Stimulated activated CD4-positive, alpha-beta T cell treated with anti-CD3 and anti-CD28 coated beads, Interleukin-2, amount 100 ng/mL, for 48 hours (primary cell): Measurements from ENCODE around the gene KRTAP10-12.
"Not testable (repeated sequence)": the region's sequence is repeated elsewhere in the genome, so short reads cannot be mapped to it uniquely, and the experiment has no call there.

ENCODE experiments used
- DNase-seq, 2 donors: peaks; one replicate each; pipeline ENCODE4 v3.0.0-alpha.2; 2020

Gene KRTAP10-12

GRCh38 chr21:44697172-44697810, at the start of gene KRTAP10-12:
Gene KRTAP10-12, plus strand, starts transcription at chr21:44697172. Its CDS starts 30 bp downstream, at chr21:44697202.
- DNase-seq: not testable (repeated sequence)

GRCh38 chr21:44647222-44647552, 49.8 kb upstream of the KRTAP10-12 start:
- DNase-seq: no peak

GRCh38 chr21:44648557-44649311, 48.2 kb upstream of the KRTAP10-12 start:
- no peak for DNase-seq

- DNase-seq: no peak
These were observed 47.4 kb upstream of the KRTAP10-12 start for GRCh38 chr21:44649521-44650100.

DNA sequence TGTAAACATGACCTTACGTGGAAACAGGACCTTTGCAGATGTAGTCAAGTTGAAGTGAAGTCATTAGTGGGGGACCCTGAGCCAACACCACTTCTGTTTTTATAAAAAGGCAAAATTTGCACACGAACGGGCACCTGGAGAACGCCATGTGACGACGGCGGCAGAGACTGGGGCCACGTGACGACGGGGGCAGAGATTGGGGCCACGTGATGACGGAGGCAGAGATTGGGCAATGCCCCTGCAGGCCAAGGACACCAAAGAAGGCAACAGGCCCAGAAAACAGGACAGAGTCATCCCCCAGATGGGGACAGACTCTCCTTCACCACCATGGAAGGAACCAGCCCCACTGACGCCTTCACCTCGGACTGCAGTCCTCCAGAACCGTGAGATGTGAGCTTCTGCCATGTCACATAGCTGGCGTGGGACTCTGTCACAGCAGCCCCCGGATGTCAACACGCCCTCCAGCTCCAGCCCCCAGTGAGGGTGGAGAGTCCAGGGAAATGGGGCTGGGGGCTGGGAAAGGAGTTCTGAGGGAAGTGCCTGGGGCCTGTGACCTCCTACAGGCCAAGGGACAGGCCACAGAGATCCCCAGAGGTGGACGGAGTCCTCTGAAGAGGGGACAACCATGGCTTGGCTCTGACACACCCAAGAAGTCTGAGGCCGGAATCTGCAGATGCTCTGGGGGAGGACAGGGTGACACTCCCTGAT, 46.6 kb upstream of the KRTAP10-12 start:
- no peak for DNase-seq

DNA sequence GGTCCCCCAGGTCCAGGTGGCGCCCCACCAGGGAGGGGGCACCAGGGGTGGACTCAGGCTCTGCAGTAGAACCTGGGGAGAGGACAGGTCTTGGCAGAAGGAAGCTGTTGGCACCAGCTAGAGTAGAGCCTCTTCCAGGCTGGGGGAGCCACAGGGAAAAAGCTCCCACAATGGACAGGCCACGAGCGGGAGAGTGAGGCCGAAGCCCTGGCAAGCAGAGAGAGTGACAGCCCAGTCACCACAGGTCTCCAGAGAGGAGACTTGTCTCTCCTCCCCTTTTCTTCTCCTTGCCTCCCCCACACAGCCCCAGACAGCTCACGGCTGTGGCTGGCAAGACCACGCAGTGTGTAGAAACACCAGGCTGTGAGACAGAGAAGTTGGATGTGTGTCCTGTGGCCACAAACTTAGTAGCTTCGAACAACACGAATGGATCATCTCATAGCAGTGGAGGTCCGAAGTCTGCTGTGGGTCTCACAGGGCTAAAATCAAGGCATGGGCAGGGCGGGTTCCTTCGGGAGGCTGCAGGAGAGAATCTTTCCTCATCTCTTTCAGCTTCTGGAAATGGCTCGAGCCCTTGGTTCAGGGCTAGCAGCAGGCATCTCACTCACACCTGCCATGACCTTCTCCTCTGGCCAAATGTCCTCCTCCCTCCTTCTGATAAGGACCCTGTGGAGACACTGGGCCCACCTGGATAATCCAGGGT, 45.8 kb upstream of the KRTAP10-12 start:
- no peak for DNase-seq

- no peak for DNase-seq
These were observed 43.8 kb upstream of the KRTAP10-12 start for GRCh38 chr21:44653123-44653522.

DNA sequence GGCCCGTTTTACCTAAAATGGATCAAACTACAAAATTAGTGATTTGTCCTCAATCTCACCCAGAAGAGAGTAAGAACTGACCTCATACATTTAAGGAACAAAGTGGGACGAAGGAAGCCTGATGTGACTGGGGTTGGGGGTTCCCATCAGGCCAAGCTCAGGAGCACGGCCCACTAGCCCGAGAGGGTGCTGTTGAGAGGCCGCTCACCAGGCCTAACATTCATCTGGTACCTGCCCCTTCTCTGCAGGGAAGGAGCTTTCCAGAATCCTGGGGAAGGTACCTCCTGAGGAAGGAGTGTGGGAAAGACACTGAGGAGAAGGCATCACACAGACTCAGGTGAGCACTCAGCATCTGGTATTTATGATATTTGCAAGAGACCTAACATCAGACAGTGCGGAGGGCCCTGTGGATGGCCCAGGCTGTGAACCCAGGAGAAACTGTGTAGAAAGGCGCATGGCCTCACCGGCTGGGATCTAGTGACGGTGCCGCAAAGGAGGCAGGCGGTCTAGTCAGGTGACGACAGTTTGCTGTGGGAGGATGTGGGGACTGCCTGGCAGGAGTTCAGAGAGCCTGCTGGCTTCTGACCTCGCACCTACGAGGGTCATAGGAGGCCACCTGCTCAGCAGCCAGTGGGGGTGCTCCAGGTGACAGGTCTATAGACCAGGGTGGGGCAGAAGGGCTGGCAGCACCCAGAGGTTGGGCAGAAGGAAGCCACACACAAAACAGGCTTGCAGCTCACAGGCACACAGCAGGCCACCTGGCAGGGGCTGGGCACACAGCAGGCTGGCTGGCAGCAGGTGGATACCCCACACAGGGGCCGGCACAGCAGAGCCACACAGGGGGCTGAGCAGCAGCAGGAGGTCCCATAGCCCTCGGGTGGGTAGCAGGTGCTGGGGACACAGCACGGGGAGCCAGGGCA, 43.1 kb upstream of the KRTAP10-12 start:
- no peak for DNase-seq

GRCh38 chr21:44654576-44655175, 42.3 kb upstream of the KRTAP10-12 start, which contains the start of gene KRTAP12-4:
Gene KRTAP12-4, minus strand, starts transcription at chr21:44654659. Its CDS starts 45 bp downstream, at chr21:44654614.
- no peak for DNase-seq

GRCh38 chr21:44656868-44657267, 40.1 kb upstream of the KRTAP10-12 start:
- DNase-seq: no peak

DNA sequence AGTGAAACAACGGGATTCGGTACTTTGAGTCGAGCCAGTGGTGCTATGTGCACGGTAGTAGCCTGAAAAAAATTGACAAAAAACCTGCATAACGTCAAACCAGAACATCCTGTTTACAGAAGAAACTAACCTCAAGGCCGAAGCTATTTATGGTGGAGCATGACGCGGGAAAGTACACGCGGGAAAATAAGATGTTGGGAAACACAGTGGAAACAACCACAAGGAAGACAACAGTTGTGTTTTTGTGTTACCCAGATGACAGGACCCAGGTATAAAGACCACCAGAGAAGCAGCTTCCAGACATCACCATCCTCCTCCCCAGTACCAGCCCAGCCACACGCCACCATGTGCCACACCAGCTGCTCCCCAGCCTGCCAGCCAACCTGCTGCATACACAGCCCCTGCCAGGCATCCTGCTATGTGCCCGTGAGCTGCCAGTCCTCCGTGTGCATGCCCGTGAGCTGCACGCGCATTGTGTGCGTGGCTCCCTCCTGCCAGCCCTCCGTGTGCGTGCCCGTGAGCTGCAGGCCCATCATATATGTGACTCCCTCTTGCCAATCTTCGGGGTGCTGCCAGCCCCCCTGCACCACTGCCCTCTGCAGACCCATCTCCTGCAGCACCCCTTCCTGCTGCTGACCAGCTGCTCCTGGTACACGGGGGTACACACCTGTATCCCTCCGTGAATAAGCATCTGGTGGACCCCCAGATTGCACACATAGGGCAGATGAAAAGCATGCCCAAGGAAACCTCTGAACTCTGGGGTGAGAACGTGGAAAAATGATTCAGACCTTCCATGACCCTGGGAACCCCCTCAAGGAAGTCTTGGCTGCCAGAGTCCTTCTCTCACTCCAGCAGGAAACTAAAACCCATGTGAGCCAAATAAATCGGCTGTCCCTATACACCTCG, 39.1 kb upstream of the KRTAP10-12 start, which contains the start of gene KRTAP12-3:
KRTAP12-3 (plus strand) TSS at position 298 of the 906 bp plus-strand sequence; CDS start at position 346, 48 bp downstream.
- no peak for DNase-seq

GRCh38 chr21:44658541-44658910, 38.4 kb upstream of the KRTAP10-12 start:
- DNase-seq: no peak

GRCh38 chr21:44658913-44659595, 37.9 kb upstream of the KRTAP10-12 start:
- DNase-seq: no peak

DNA sequence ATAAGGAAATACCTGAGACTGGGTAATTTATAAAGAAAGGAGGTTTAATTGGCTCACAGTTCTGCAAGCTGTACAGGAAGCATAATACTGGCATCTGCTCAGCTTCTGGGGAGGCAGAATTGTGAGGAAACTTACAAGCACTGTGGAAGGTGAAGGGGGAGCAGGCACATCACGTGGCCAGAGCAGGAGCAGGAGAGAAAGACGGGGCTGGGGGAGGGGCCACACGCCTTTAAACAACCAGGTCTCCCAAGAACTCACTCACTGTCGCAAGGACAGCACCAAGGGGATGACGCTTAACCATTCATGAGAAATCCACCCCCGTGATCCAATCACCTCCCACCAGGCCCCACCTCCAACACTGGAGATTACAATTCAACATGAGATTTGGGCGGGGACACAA, 35.4 kb upstream of the KRTAP10-12 start:
- DNase-seq: not testable (repeated sequence)

DNA sequence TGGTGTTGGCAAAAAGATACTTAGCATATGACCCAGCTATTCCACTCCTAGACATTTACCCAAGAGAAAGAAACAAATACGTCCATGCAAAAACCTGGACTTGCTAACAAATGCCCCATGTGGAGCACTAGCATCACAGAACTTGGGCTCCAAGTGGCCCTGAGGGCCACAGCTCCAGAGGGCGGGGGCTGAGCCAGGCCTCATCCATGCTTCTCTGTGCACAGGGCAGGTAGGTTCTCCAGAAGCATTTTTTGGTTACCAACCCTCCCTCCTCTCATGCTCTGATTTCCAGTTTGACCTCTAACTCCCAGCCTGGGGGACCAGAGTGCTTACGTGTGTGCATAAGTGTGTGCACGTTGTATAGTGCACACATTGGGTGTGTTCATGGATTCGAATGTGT, 32.3 kb upstream of the KRTAP10-12 start:
- no peak for DNase-seq

GRCh38 chr21:44666401-44667320, 30.3 kb upstream of the KRTAP10-12 start, which contains the start of gene KRTAP12-2:
Gene KRTAP12-2, minus strand, starts transcription at chr21:44666927. Its CDS starts 41 bp downstream, at chr21:44666886.
- no peak for DNase-seq

DNA sequence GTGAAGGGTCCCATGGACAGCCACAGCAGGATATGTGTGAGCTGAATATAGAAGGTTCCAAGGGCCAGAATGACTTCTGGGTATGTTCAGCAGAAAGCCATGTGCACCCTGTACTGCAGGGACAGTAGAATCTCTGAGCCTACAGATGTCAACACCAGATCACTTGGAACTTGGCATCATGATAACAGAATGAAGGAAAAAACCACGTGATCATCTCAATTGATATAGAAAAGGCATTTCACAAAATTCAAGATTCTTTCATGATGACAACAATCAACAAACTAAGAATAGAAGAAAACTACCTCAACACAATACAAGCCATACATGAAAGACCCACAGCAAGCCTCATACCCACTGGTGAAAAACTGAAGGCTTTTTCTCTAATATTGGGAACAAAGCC, 29.4 kb upstream of the KRTAP10-12 start:
- DNase-seq: no peak
